22Rv1 (cell line): ENCODE data around the gene OMA1.

Experiments
- CTCF ChIP-seq: fragments of 450-650 bp; IDR thresholded peaks from 2 replicates; pipeline ENCODE4 v1.5.1; 2017; ENCODE audit warnings: mild to moderate bottlenecking
- ZFX ChIP-seq: fragments of 450-650 bp; IDR thresholded peaks from 2 replicates; pipeline ENCODE4 v1.6.1; 2017; ENCODE audit warnings: antibody characterized with exemption, borderline replicate concordance

- TF ChIP-seq CTCF (no peak), ZFX (no peak)
These were observed 48.0 kb upstream of the OMA1 start for GRCh38 chr1:58594546-58594945.
